Lower leg skin (tissue), 3 donors: ENCODE results near the gene CACNA1D.

Experiments used
- CTCF ChIP-seq, 3 donors: fragments of 450-650 bp; IDR thresholded peaks; one replicate each; pipeline ENCODE4 v1.5.1; 2016; ENCODE audit warnings: antibody characterized with exemption in 3 of 3, mild to moderate bottlenecking in 3 of 3, moderate library complexity in 2 of 3
- POLR2A ChIP-seq, 2 donors: fragments of 450-650 bp; IDR thresholded peaks; one replicate each; pipeline ENCODE4 v1.6.1; 2016 to 2017; ENCODE audit warnings: antibody characterized with exemption in 2 of 2, mild to moderate bottlenecking in 1 of 2, moderate library complexity in 1 of 2

GRCh38 chr3:53659996-53660395 is 165.6 kb downstream of the CACNA1D start:
- TF ChIP-seq CTCF (IDR thresholded peaks at IDR 0.05) (no peak), POLR2A (IDR thresholded peaks at IDR 0.05) (no peak)
